HG03108 (cell line): ENCODE measurements around the gene FAM120C.
A peak's percentile ranks its signal among the peaks of the same experiment; 100 is the strongest.

ENCODE experiments used
- ATAC-seq: cut with Tn5 transposase; IDR thresholded peaks from one replicate; pipeline ENCODE4 v1.9.1; 2021; ENCODE audit warnings: moderate library complexity; ENCODE audit not compliant: unreplicated experiment

The FAM120C gene

GRCh38 chrX:54044126-54044876 is 138.8 kb downstream of the FAM120C start, which contains the start of gene PHF8:
PHF8 (minus strand) TSS chrX:54044473; CDS start chrX:54042728, 1,745 bp downstream.
- ATAC-seq: peak; percentile 77

GRCh38 chrX:54043541-54044125 is 139.4 kb downstream of the FAM120C start:
- peak; percentile 12 for ATAC-seq

- no peak for ATAC-seq
Measured at GRCh38 chrX:54043056-54043455, 140.0 kb downstream of the FAM120C start.

- no peak for ATAC-seq
Measured at GRCh38 chrX:54042609-54043021, 140.4 kb downstream of the FAM120C start.

- ATAC-seq: no peak
Measured at GRCh38 chrX:54030329-54030728, 152.7 kb downstream of the FAM120C start.

- ATAC-seq: no peak
Measured at GRCh38 chrX:54029529-54030143, 153.4 kb downstream of the FAM120C start.

GRCh38 chrX:54024350-54024749 is 158.7 kb downstream of the FAM120C start:
- ATAC-seq: no peak
